Ovary (tissue), 3 donors: ENCODE results near the gene ANGPTL8.

Source experiments
- CTCF ChIP-seq, 3 donors: fragments of 450-650 bp in 2 of 3; fragments of 200-600 bp in 1 of 3; IDR thresholded peaks; one replicate each; pipeline versions ENCODE4 v1.5.1 to v1.8.0; 2016 to 2022; ENCODE audit warnings: antibody characterized with exemption in 3 of 3, mild to moderate bottlenecking in 1 of 3
- EP300 ChIP-seq: sonication (generic); formaldehyde crosslinking; IDR thresholded peaks from one replicate; pipeline ENCODE4 v1.6.1; 2017; ENCODE audit warnings: antibody characterized with exemption
- POLR2A ChIP-seq: fragments of 450-650 bp; IDR thresholded peaks from one replicate; pipeline ENCODE4 v1.6.1; 2017; ENCODE audit warnings: antibody characterized with exemption, mild to moderate bottlenecking, moderate library complexity
- donor health status: DM: no; HTN: no; CAD: no.

GRCh38 chr19:11191934-11192333, 47.5 kb upstream of the ANGPTL8 start:
- TF ChIP-seq CTCF (IDR thresholded peaks at IDR 0.05) (no peak), EP300 (no peak), POLR2A (no peak)
